HepG2 (cell line): Measurements from ENCODE around the gene SHISA5. TPM values are rescaled to one million over a fixed set of nuclear protein-coding genes. Genes with fewer than 3 reads are reported as not detected.

Experiments
- ATF3 ChIP-seq: sonication (generic); formaldehyde crosslinking; IDR thresholded peaks from 2 replicates; pipeline ENCODE4 v1.4.0; 2020; ENCODE audit warnings: missing genetic modification reagents
- FOSL2 ChIP-seq: sonication (generic); formaldehyde crosslinking; IDR thresholded peaks from 2 replicates; pipeline ENCODE4 v1.4.0; 2020; ENCODE audit warnings: missing genetic modification reagents
- KLF9 ChIP-seq: IDR thresholded peaks from 2 replicates; pipeline ENCODE4 v1.6.1; 2016; ENCODE audit warnings: low read depth
- NFATC3 ChIP-seq: sonication (generic); formaldehyde crosslinking; IDR thresholded peaks from 2 replicates; pipeline ENCODE4 v1.5.1; 2020; ENCODE audit warnings: mild to moderate bottlenecking, missing genetic modification reagents
- NFIB ChIP-seq: sonication (generic); formaldehyde crosslinking; IDR thresholded peaks from 2 replicates; pipeline ENCODE4 v1.9.0; 2021; ENCODE audit warnings: missing genetic modification reagents, mild to moderate bottlenecking, borderline replicate concordance
- NONO ChIP-seq, 2 experiments: fragments of 450-650 bp in 1 of 2; sonication (generic) in 1 of 2; formaldehyde crosslinking in 1 of 2; IDR thresholded peaks in 1 of 2; conservative IDR thresholded peaks in 1 of 2; 2 replicates each; pipeline versions ENCODE4 v1.6.1 to v1.8.0; 2017 to 2022; ENCODE audit warnings: mild to moderate bottlenecking in 1 of 2, missing genetic modification reagents in 1 of 2, moderate library complexity in 1 of 2
- NR2F6 ChIP-seq, 2 experiments: IDR thresholded peaks; 2 replicates each; pipeline ENCODE4 v1.6.1; 2016; ENCODE audit warnings: antibody characterized with exemption in 1 of 2, mild to moderate bottlenecking in 1 of 2
- PHF21A ChIP-seq: sonication (generic); formaldehyde crosslinking; IDR thresholded peaks from 2 replicates; pipeline ENCODE4 v1.5.0; 2020; ENCODE audit warnings: mild to moderate bottlenecking, missing genetic modification reagents
- PRPF4 ChIP-seq: fragments of 200-400 bp; formaldehyde crosslinking; IDR thresholded peaks from 2 replicates; pipeline ENCODE4 v1.6.1; 2016; ENCODE audit warnings: low read length, low read depth; ENCODE audit not compliant: poor library complexity, severe bottlenecking
- RXRB ChIP-seq: IDR thresholded peaks from 2 replicates; pipeline ENCODE4 v1.6.1; 2016; ENCODE audit warnings: borderline replicate concordance, missing genetic modification reagents, missing compliant biosample characterization
- SIX4 ChIP-seq: sonication (generic); formaldehyde crosslinking; IDR thresholded peaks from 2 replicates; pipeline ENCODE4 v1.4.0; 2020; ENCODE audit warnings: missing genetic modification reagents
- SOX13 ChIP-seq, 3 experiments: fragments of 450-650 bp in 1 of 3; sonication (generic) in 1 of 3; formaldehyde crosslinking in 1 of 3; IDR thresholded peaks in 2 of 3; conservative IDR thresholded peaks in 1 of 3; 2 replicates each; pipeline versions ENCODE4 v1.5.0 to v1.6.1; 2016 to 2020; ENCODE audit warnings: antibody characterized with exemption in 1 of 3, mild to moderate bottlenecking in 1 of 3, missing compliant biosample characterization in 1 of 3, missing genetic modification reagents in 1 of 3, moderate library complexity in 1 of 3
- SP2 ChIP-seq: sonication (generic); formaldehyde crosslinking; IDR thresholded peaks from 2 replicates; pipeline ENCODE4 v1.5.1; 2020; ENCODE audit warnings: mild to moderate bottlenecking, missing genetic modification reagents
- TAF15 ChIP-seq: fragments of 200-400 bp; formaldehyde crosslinking; IDR thresholded peaks from one replicate; pipeline ENCODE4 v1.6.1; 2018; ENCODE audit warnings: mild to moderate bottlenecking, low read depth, low read length; ENCODE audit not compliant: poor library complexity, severe bottlenecking
- TBX2 ChIP-seq: sonication (generic); formaldehyde crosslinking; IDR thresholded peaks from 2 replicates; pipeline ENCODE4 v1.5.0; 2020; ENCODE audit warnings: missing genetic modification reagents, mild to moderate bottlenecking, borderline replicate concordance
- YEATS4 ChIP-seq: sonication (generic); formaldehyde crosslinking; IDR thresholded peaks from 2 replicates; pipeline ENCODE4 v1.4.0; 2020; ENCODE audit warnings: missing genetic modification reagents, borderline replicate concordance
- ZBTB42 ChIP-seq: sonication (generic); formaldehyde crosslinking; IDR thresholded peaks from 2 replicates; pipeline ENCODE4 v1.5.0; 2020; ENCODE audit warnings: mild to moderate bottlenecking, missing genetic modification reagents
- ZNF24 ChIP-seq: fragments of 450-650 bp; IDR thresholded peaks from 2 replicates; pipeline ENCODE4 v1.6.1; 2017; ENCODE audit warnings: antibody characterized with exemption, mild to moderate bottlenecking
- ZNF512 ChIP-seq: sonication (generic); formaldehyde crosslinking; IDR thresholded peaks from 2 replicates; pipeline ENCODE4 v1.4.0; 2020; ENCODE audit warnings: mild to moderate bottlenecking, missing genetic modification reagents
- ZNF773 ChIP-seq: sonication (generic); formaldehyde crosslinking; IDR thresholded peaks from 2 replicates; pipeline ENCODE4 v1.4.0; 2020; ENCODE audit warnings: missing genetic modification reagents, borderline replicate concordance
- ZNF850 ChIP-seq: sonication (generic); formaldehyde crosslinking; conservative IDR thresholded peaks from 2 replicates; pipeline ENCODE4 v1.9.0; 2021; ENCODE audit warnings: mild to moderate bottlenecking, missing genetic modification reagents
- polyA plus RNA-seq, 8 experiments: library from polyadenylated mRNA; depleted of rRNA in 3 of 8; stranded (reverse) in 7 of 8; unstranded in 1 of 8; fragments of >200 nt; fragmentation: Illumina TruSeq in 4 of 8; extraction: Trizol in 4 of 8; gene quantifications; 2 replicates each; pipeline versions ENCODE4 v1.2.1 to v1.2.3, GENCODE V29; 2011 to 2016; ENCODE audit warnings: low read depth in 4 of 8, missing spikeins in 1 of 8, mixed read lengths in 1 of 8; ENCODE audit not compliant: insufficient read depth in 1 of 8
- total RNA-seq, 5 experiments: library from RNA; depleted of rRNA; stranded (reverse); fragments of >200 nt; fragmentation: Illumina TruSeq; extraction: Trizol; gene quantifications; 2 replicates each; pipeline ENCODE4 v1.2.3, GENCODE V29; 2016; ENCODE audit warnings: low read depth in 1 of 5
- TF ChIP-seq, protein P1 (sequence below): sonication (generic); formaldehyde crosslinking; IDR thresholded peaks from 2 replicates; pipeline ENCODE4 v1.5.0; 2020; ENCODE audit warnings: missing genetic modification reagents, mild to moderate bottlenecking, borderline replicate concordance
- TF ChIP-seq, protein P2 (sequence below): sonication (generic); formaldehyde crosslinking; IDR thresholded peaks from 2 replicates; pipeline ENCODE4 v1.8.1; 2023; ENCODE audit warnings: mild to moderate bottlenecking, moderate library complexity, missing genetic modification reagents
- TF ChIP-seq, protein P3 (sequence below): IDR thresholded peaks from 2 replicates; pipeline ENCODE4 v1.6.1; 2016; ENCODE audit warnings: control low read depth

The SHISA5 gene
- total and polyA plus RNA-seq, 2 of the 13 experiments (the other 11 are each of a cell fraction or from before 2014, with no cell fraction given), result 75.8 to 91.4 TPM

DNA sequence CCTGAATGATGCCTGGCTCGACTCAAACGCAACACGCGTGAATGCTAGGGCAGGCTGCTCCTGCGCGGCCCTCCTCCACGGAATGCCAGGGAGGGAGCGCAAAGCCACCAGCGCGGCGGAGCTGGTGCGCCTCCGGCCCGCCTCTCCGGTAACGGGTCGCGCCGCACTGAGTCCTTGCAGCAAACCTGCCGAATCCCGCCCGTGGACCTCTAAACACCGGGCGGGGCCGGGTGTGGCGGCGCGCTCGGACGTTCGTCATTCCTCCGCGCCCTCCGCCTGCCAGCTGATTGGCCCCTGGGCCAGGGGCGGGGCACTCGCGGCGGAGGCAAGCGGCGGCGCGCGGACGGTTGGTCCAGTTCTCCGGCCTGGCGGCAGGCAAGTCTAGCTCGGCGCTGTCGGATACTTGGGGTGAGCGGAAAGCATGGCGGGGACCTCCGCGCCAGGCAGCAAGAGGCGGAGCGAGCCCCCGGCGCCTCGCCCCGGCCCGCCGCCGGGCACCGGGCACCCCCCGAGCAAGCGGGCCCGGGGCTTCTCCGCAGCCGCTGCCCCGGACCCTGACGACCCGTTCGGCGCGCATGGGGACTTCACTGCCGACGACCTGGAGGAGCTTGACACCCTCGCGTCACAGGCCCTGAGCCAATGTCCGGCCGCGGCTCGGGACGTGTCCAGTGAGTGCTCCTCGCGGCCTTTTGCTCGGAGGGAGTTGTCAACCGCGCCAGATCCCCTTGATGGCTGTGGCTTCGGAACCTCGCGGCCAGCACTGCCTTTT is 57.4 kb downstream of the SHISA5 start, which contains the start of gene ATRIP (continued):
- TF ChIP-seq NR2F6 (IDR thresholded peaks at IDR 0.05) (no peak), NR2F6 (CRISPR knock-in tag; IDR thresholded peaks at IDR 0.05) (peak; percentile 33; the same call in 1 of the 2 replicates), NFATC3 (0 out of 2 replicates have a peak, but pooled peaks have one; percentile 55), TBX2 (CRISPR knock-in tag) (peak; percentile 83; the same call in 1 of the 2 replicates), ATF3 (CRISPR knock-in tag) (no peak), SOX13 (IDR thresholded peaks at IDR 0.05) (0 out of 2 replicates have a peak, but pooled peaks have one; percentile 16), SOX13 (CRISPR knock-in tag; conservative IDR thresholded peaks at IDR 0.05 in 1 of 2, IDR thresholded peaks at IDR 0.05 in 1 of 2) (peak in 1 of 2 experiments; percentile 30; a peak in 1 of 4 replicates), PRPF4 (no peak), RXRB (CRISPR knock-in tag) (peak; percentile 11; the same call in 1 of the 2 replicates), FOSL2 (CRISPR knock-in tag) (peak; percentile 16), ZBTB42 (0 out of 2 replicates have a peak, but pooled peaks have one; percentile 41), ZNF512 (CRISPR knock-in tag) (no peak), NFIB (CRISPR knock-in tag) (no peak), TAF15 (no peak), SIX4 (CRISPR knock-in tag) (peak; percentile 49; the same call in 1 of the 2 replicates), SP2 (peak; percentile 74), KLF9 (CRISPR knock-in tag) (peak; percentile 73; the same call in 1 of the 2 replicates), NONO (IDR thresholded peaks at IDR 0.05) (no peak), NONO (CRISPR knock-in tag; conservative IDR thresholded peaks at IDR 0.05) (peak; percentile 91), ZNF773 (CRISPR knock-in tag) (peak; percentile 30; the same call in 1 of the 2 replicates), PHF21A (CRISPR knock-in tag) (0 out of 2 replicates have a peak, but pooled peaks have one; percentile 35), YEATS4 (CRISPR knock-in tag) (peak; percentile 92), ZNF850 (no peak), ZNF24 (0 out of 2 replicates have a peak, but pooled peaks have one; percentile 20)
- TF ChIP-seq, protein P1, sequence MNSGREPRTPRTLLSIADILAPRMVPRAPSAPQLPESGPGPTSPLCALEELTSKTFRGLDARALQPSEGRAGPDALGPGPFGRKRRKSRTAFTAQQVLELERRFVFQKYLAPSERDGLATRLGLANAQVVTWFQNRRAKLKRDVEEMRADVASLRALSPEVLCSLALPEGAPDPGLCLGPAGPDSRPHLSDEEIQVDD (CRISPR knock-in tag), result peak; percentile 85
- TF ChIP-seq, protein P2, sequence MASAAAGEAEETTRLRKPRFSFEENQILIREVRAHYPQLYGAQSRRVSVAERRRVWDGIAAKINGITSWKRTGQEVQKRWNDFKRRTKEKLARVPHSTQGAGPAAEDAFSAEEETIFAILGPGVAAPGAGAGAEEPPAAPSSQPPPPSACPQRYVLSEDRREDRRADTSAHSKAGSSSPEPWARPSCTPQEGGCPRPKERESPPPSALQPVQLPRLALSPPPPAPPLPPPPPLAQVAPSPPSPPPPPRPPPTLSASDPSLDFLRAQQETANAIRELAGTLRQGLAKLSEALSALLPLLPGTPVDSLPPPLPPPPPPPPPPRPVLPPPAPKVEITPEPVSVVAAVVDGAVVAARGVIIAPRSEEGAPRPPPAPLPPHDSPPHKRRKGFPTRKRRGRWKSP (CRISPR knock-in tag), result peak; percentile 78
- TF ChIP-seq, protein P3, sequence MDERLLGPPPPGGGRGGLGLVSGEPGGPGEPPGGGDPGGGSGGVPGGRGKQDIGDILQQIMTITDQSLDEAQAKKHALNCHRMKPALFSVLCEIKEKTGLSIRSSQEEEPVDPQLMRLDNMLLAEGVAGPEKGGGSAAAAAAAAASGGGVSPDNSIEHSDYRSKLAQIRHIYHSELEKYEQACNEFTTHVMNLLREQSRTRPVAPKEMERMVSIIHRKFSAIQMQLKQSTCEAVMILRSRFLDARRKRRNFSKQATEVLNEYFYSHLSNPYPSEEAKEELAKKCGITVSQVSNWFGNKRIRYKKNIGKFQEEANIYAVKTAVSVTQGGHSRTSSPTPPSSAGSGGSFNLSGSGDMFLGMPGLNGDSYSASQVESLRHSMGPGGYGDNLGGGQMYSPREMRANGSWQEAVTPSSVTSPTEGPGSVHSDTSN, result no peak
